ENCODE measurements around the gene ADI1.

DNA sequence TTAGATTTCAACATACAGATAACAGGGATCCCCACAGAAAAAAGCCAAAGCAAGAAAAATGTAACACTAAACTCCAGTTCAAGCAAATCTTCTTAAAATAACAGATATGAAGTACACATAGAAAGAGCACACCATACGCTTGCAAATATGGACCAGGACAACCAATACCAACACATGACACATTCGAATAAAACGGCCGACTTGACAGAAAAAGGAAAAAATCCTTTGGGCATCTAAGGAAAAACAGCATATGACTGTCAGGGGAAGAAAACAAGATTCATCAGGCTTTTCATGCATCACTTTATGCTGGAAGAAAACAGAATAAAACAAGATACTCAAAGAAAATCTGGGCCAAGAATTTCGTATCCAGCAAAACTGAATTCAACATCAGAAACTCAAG, 22.8 kb upstream of the ADI1 start:
- TF ChIP-seq, protein P1, sequence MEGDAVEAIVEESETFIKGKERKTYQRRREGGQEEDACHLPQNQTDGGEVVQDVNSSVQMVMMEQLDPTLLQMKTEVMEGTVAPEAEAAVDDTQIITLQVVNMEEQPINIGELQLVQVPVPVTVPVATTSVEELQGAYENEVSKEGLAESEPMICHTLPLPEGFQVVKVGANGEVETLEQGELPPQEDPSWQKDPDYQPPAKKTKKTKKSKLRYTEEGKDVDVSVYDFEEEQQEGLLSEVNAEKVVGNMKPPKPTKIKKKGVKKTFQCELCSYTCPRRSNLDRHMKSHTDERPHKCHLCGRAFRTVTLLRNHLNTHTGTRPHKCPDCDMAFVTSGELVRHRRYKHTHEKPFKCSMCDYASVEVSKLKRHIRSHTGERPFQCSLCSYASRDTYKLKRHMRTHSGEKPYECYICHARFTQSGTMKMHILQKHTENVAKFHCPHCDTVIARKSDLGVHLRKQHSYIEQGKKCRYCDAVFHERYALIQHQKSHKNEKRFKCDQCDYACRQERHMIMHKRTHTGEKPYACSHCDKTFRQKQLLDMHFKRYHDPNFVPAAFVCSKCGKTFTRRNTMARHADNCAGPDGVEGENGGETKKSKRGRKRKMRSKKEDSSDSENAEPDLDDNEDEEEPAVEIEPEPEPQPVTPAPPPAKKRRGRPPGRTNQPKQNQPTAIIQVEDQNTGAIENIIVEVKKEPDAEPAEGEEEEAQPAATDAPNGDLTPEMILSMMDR (IDR thresholded peaks at IDR 0.05; ENCODE audit: low read depth, low read length): no peak
- no peak for TF ChIP-seq EZH2phosphoT487 (IDR thresholded peaks at IDR 0.05; ENCODE audit: low read depth)
